Fibroblast of skin of back (primary cell): ENCODE measurements around the gene ADAMTS15.

Source experiments
- DNase-seq: peaks from one replicate; pipeline ENCODE4 v3.0.0-alpha.2; 2013

The ADAMTS15 gene

GRCh38 chr11:130462101-130462885, 13.8 kb downstream of the ADAMTS15 start:
- no peak for DNase-seq

GRCh38 chr11:130462931-130463330, 14.5 kb downstream of the ADAMTS15 start:
- DNase-seq: no peak

- peak; percentile 73 for DNase-seq
Observed at GRCh38 chr11:130464291-130464812, 15.9 kb downstream of the ADAMTS15 start.

- no peak for DNase-seq
Observed at GRCh38 chr11:130465263-130465662, 16.8 kb downstream of the ADAMTS15 start.

GRCh38 chr11:130467116-130467900, 18.9 kb downstream of the ADAMTS15 start:
- DNase-seq: no peak

- no peak for DNase-seq
Observed at GRCh38 chr11:130469181-130469580, 20.7 kb downstream of the ADAMTS15 start.

GRCh38 chr11:130470832-130471706, 22.6 kb downstream of the ADAMTS15 start:
- no peak for DNase-seq

- no peak for DNase-seq
Observed at GRCh38 chr11:130471731-130472433, 23.4 kb downstream of the ADAMTS15 start.

GRCh38 chr11:130472434-130472961, 24.1 kb downstream of the ADAMTS15 start:
- DNase-seq: no peak

- no peak for DNase-seq
Observed at GRCh38 chr11:130473056-130473794, 24.8 kb downstream of the ADAMTS15 start.

GRCh38 chr11:130473795-130474377, 25.4 kb downstream of the ADAMTS15 start:
- no peak for DNase-seq

- peak; percentile 18 for DNase-seq
Observed at GRCh38 chr11:130474637-130475400, 26.4 kb downstream of the ADAMTS15 start.

- DNase-seq: no peak
Observed at GRCh38 chr11:130475426-130476053, 27.1 kb downstream of the ADAMTS15 start.

- peak; percentile 67 for DNase-seq
Observed at GRCh38 chr11:130476200-130476921, 27.9 kb downstream of the ADAMTS15 start.

- no peak for DNase-seq
Observed at GRCh38 chr11:130476922-130477491, 28.6 kb downstream of the ADAMTS15 start.

- peak; percentile 8 for DNase-seq
Observed at GRCh38 chr11:130477586-130478203, 29.2 kb downstream of the ADAMTS15 start.

- peak; percentile 95 for DNase-seq
Observed at GRCh38 chr11:130478204-130478701, 29.8 kb downstream of the ADAMTS15 start.
